Astrocyte of the spinal cord (primary cell): ENCODE results near the gene ARHGAP18.
A peak's percentile ranks its signal among the peaks of the same experiment; 100 is the strongest.

Experiments
- DNase-seq: peaks from one replicate; pipeline ENCODE4 v3.0.0; 2011; ENCODE audit warnings: low read depth, low spot score
- H3K4me3 ChIP-seq: 2 replicates; pipeline ENCODE4 v1.5.1; 2011; ENCODE audit warnings: low read depth, mild to moderate bottlenecking, low read length, moderate library complexity
- CTCF ChIP-seq: IDR thresholded peaks from 2 replicates; pipeline ENCODE4 v1.5.1; 2012; ENCODE audit warnings: low read depth, mild to moderate bottlenecking, low read length, inconsistent platforms
- in situ Hi-C: cut with HindIII; loops from 2 replicates; pipeline ENCODE4 v1.10.0; 2017; ENCODE audit warnings: low sequenced_read_pairs

The ARHGAP18 gene

GRCh38 chr6:129736105-129736504 lies 26.1 kb upstream of the ARHGAP18 start:
- DNase-seq: no peak
- no peak overlapping the region for H3K4me3 ChIP-seq
- in situ Hi-C loops: no loop called here
- TF ChIP-seq CTCF: no peak

GRCh38 chr6:129733290-129733689 lies 23.3 kb upstream of the ARHGAP18 start:
- in situ Hi-C loops: no loop called here
- DNase-seq: no peak
- no peak for TF ChIP-seq CTCF
- no peak overlapping the region for H3K4me3 ChIP-seq

GRCh38 chr6:129732542-129732941 lies 22.6 kb upstream of the ARHGAP18 start:
- TF ChIP-seq CTCF: no peak
- DNase-seq: no peak
- H3K4me3 ChIP-seq: no peak overlapping the region
- in situ Hi-C loops: no loop called here

GRCh38 chr6:129732034-129732433 lies 22.1 kb upstream of the ARHGAP18 start:
- in situ Hi-C loops: no loop called here
- DNase-seq: no peak
- no peak overlapping the region for H3K4me3 ChIP-seq
- TF ChIP-seq CTCF: no peak

GRCh38 chr6:129731428-129731827 lies 21.5 kb upstream of the ARHGAP18 start:
- DNase-seq: no peak
- in situ Hi-C loops: no loop called here
- no peak overlapping the region for H3K4me3 ChIP-seq
- no peak for TF ChIP-seq CTCF

- no peak overlapping the region for H3K4me3 ChIP-seq
- peak; percentile 45 for TF ChIP-seq CTCF
- peak; percentile 53 for DNase-seq
- in situ Hi-C loops: no loop called here
Measured at GRCh38 chr6:129730477-129731165, 20.6 kb upstream of the ARHGAP18 start.
